Renal cortex interstitium (tissue), 15 donors: ENCODE results near the gene FOXA3. TPM values are rescaled to one million over a fixed set of nuclear protein-coding genes. Genes with fewer than 3 reads are reported as not detected.

Experiments
- DNase-seq, 11 donors: peaks; one replicate each; pipeline ENCODE4 v3.0.0-alpha.2; 2013; ENCODE audit warnings: low read depth in 9 of 11, low spot score in 4 of 11; ENCODE audit errors: extremely low read depth in 1 of 11
- long read RNA-seq, 16 experiments: transcript quantifications; one replicate each; lab custom pipeline, GENCODE V29; 2026
- polyA plus RNA-seq, 3 donors: library from polyadenylated mRNA; unstranded; fragments of 120-200 nt; gene quantifications; one replicate each; pipeline ENCODE4 v1.2.1, GENCODE V29; 2013; ENCODE audit not compliant: insufficient read length in 3 of 3

Gene FOXA3
- polyA plus RNA-seq, result under 1 TPM; 0.12 to 0.79 (median 0.22) TPM
- long read RNA-seq, donor 1, partial matches to known transcripts, result 0 of 1 reads
- long read RNA-seq, donor 1, other reads (novel, unspliced or antisense), result 0 of 1 reads
- long read RNA-seq, donor 2, result 0 reads
- long read RNA-seq, donor 3, result 0 reads
- long read RNA-seq, donor 4, partial matches to known transcripts, result 0 of 1 reads
- long read RNA-seq, donor 4, other reads (novel, unspliced or antisense), result 0 of 1 reads
- long read RNA-seq, donor 5, result 0 reads
- long read RNA-seq, donor 6, result 0 reads
- long read RNA-seq, donor 7, result 0 reads
- long read RNA-seq, donor 8, partial matches to known transcripts, result 0 of 1 reads
- long read RNA-seq, donor 8, other reads (novel, unspliced or antisense), result 0 of 1 reads
- long read RNA-seq, donor 9, result 0 reads
- long read RNA-seq, donor 10, partial matches to known transcripts, result 0 of 2 reads
- long read RNA-seq, donor 10, other reads (novel, unspliced or antisense), result 0 of 2 reads
- long read RNA-seq, donor 11, partial matches to known transcripts, result 0 of 1 reads
- long read RNA-seq, donor 11, other reads (novel, unspliced or antisense), result 0 of 1 reads
- long read RNA-seq, donor 12, result 0 reads
- long read RNA-seq, donor 13, result 0 reads
- long read RNA-seq, donor 14, result 0 reads
- long read RNA-seq, donor 15, result 0 reads
- long read RNA-seq, donor 16, result 0 reads

- DNase-seq, result no peak
Measured at GRCh38 chr19:45863840-45864628, at the start of gene FOXA3. Gene FOXA3, plus strand, starts transcription at chr19:45864326. Its CDS starts 131 bp downstream, at chr19:45864457.

GRCh38 chr19:45814851-45815480 lies 49.2 kb upstream of the FOXA3 start, which contains the start of gene RSPH6A:
Gene RSPH6A, minus strand, starts transcription at chr19:45815308. Its CDS starts 132 bp downstream, at chr19:45815176.
- DNase-seq, result no peak

- peak in 8 of 11 donors; percentile 50 to 70 (median 64) for DNase-seq
Measured at GRCh38 chr19:45815481-45816216, 48.5 kb upstream of the FOXA3 start.

GRCh38 chr19:45816236-45817009 lies 47.7 kb upstream of the FOXA3 start:
- DNase-seq, result no peak

- DNase-seq, result peak; percentile 80 to 95 (median 90)
Measured at GRCh38 chr19:45817010-45817724, 47.0 kb upstream of the FOXA3 start.

GRCh38 chr19:45817725-45818301 lies 46.3 kb upstream of the FOXA3 start:
- no peak for DNase-seq

GRCh38 chr19:45819769-45820168 lies 44.4 kb upstream of the FOXA3 start:
- DNase-seq, result no peak

GRCh38 chr19:45820413-45821102 lies 43.6 kb upstream of the FOXA3 start:
- no peak for DNase-seq

GRCh38 chr19:45821103-45821521 lies 43.0 kb upstream of the FOXA3 start:
- DNase-seq, result no peak

- no peak for DNase-seq
Measured at GRCh38 chr19:45821570-45821969, 42.6 kb upstream of the FOXA3 start.

- no peak for DNase-seq
Measured at GRCh38 chr19:45822716-45823115, 41.4 kb upstream of the FOXA3 start.

GRCh38 chr19:45823182-45823581 lies 40.9 kb upstream of the FOXA3 start:
- no peak for DNase-seq

GRCh38 chr19:45824041-45824471 lies 40.1 kb upstream of the FOXA3 start:
- no peak for DNase-seq

GRCh38 chr19:45824531-45825262 lies 39.4 kb upstream of the FOXA3 start:
- DNase-seq, result no peak

- no peak for DNase-seq
Measured at GRCh38 chr19:45825263-45825605, 38.9 kb upstream of the FOXA3 start.
